NCI-H2171 treated with DMSO at 0.1 percent for 48 hours (cell line): ENCODE data around the gene PTCD2.
"Not testable (repeated sequence)": the region's sequence is repeated elsewhere in the genome, so short reads cannot be mapped to it uniquely, and the experiment has no call there.

Experiments used
- DNase-seq: peaks from one replicate; lab custom pipeline; 2025; lab: John Stamatoyannopoulos, UW

The PTCD2 gene

DNA sequence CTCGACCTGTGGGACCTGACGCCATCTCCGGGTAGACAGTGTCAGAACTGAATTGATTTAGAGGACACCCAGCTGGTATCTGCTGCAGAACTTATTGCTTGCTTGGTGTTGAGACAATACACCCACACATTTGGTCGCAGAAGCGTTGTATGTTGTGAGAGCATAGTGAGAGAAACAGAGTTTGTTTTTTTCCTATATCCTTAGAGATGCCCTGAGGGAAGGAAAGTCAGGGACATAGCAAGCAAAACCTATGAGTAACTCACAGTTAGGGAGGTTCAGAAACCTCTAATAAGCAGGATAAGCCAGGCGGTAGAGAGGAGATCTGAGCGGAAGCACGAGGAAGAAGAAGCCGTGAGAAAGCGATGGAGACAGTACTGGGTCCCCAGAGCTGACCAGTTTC is 59.8 kb downstream of the PTCD2 start:
- DNase-seq: no peak

DNA sequence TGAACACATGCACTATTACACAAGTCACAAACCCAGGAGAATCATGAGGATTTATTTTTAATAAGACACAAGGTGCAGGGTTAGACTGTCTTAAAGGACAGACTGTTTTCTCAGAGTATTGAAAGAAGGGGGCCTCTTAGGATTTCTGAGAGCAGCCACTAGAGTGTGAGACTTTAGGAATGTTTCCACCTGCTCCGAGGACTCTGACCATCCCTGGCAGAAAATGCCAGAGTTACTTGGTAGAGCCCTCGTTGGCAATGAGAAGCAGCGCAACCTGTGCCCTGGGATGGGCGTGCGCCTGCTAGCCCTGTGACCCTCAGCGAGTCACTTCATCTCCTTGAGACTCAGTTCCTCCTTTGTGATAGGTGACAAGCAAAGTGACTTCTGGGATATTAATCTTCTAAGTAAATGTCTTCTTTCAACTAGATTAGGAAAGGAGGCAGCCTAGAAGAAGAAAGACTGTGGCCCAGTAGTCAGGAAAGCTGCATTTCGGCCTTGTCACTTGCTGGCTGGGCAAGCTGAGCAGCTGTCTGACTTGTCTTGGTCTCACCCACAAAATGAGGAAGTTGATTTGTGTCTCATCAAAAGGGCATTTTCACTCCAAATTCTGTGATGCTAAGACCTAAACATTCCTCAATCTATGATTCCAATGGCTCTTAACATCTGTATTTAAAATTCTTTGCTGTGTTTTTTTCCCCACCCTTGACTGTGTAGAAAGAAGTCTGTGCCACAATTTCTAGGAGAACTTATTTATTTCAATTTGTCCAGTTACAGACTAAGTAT is 60.5 kb downstream of the PTCD2 start:
- DNase-seq: no peak

DNA sequence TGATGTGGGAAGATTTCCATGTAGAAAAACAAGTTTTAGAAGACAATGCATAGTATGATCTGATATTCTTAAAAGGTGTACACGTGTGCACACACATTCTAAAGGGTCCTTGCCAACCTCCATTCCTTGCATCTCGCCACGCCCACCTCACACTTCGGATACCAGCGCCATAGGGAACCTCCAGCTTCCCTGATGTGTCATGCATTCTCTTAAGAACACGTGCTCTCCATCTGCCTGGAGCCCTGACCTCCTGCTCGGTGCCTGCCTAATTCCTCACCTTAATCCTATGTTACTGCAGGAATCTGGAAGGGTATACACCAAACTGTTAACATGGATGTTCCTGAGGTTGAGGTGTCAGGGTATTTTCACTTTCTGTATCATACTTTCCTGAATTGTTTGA is 63.1 kb downstream of the PTCD2 start:
- DNase-seq: no peak

DNA sequence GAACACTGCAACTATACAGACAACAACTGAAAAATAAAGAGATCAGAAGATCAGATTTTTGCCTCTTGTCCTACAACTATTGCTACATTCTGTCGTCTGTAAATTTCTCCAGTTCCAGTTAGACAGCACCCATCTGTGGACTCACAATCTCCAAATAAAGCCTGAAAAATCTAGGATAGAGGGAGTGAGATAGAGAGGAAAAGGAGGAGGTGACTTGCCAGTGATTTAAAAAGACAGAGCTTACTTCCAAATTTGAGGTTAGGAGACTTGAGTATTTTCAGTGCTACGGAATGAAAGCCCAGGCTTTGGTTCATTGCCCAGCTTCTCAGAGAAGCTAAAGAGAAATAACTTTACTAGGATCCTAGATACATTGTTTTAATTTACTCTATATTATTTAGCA is 63.6 kb downstream of the PTCD2 start:
- no peak for DNase-seq

DNA sequence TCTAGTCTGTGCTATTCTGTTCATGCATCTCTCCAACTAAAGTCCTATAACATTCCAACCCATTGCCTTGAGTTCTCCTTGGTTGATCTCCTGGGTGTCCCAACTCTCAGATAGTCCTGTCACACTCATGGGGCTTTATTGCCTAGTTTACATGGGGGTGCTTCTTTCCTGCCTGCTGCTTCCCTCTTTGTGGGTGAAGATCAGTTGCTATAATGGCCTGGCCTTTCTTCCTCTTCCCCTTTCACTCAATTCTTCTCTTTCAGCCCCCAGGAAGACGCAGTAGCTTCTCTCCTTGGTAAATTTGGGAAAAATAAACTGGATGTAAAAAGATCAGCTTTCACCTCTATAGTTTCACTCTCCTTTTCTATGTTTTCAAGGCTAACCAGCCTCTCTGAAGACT is 66.5 kb downstream of the PTCD2 start:
- DNase-seq: no peak

DNA sequence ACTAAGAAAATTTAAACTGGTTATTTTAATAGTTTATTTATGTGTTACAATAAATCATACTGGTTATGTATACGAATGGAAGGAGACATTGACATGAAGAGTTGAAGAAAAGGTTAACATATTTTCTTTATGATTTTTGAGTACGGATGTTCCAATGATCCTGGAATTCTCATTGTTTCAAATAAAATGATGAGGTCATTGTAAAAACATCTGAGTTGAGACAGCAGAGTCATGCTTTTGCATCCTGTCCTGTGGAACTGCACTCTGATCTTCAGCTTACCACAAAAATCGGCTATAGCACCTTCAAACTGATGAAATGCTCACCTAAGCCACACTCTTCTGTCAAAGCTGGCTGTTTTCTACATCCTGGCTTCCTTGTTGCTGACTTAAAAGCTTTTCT is 67.8 kb downstream of the PTCD2 start:
- no peak for DNase-seq

DNA sequence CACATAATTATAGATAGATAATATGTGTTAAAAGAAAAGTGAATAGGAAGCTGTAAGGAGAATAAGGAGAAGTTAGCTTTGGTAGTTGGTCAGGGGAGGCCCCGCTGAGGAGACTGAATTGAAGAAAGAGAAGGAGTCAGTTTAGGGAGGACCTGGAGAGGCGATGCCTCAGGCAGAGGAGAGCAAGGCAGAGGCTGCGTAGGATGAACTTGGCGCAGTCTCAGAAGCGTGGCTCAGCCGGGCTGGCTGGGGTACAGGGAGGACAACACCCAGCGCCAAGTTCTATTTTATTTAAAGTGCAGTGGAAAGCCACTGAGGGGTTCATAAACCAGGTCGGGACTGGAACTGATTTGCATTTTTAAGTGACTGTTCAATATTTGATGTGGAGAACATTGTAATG is 68.5 kb downstream of the PTCD2 start:
- no peak for DNase-seq

DNA sequence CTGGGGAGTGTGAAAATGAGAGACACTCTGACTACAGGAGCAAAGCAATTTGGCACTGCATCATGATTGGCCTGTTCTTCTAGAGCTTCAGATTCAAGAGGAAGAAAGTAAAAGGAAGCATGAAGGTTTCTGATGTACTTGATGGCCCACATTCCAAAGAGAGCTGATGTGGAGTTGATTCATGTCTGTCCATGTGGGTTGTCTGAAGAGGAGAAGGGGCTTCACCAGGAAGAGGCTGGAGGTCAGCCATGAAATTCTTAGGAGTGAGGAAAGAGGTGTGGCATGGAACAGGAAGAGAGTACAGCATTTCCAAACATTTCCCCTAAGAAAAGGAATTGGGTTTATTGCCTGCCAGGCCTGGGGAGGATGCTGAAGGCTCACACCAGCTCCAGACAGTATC is 70.7 kb downstream of the PTCD2 start:
- DNase-seq: no peak

DNA sequence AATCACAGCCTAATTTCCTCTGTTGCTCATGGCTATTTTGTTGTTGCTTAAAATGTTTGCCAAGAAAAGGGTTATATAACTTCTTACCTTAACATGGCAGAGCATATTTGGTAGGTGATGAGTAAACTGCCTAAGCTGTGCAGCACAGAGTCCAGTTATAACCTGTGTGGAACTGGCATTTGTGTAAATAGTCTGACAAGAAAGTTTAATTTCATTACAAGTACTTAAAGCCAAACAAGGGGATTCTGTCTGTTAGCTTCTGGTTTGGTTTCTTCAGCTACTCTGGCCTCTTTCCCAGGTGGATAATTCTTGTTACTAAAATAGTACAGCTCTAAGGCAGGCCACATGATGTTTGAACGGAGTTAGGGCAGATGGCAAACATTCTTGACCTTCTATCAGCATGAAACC is 72.2 kb downstream of the PTCD2 start:
- no peak for DNase-seq

DNA sequence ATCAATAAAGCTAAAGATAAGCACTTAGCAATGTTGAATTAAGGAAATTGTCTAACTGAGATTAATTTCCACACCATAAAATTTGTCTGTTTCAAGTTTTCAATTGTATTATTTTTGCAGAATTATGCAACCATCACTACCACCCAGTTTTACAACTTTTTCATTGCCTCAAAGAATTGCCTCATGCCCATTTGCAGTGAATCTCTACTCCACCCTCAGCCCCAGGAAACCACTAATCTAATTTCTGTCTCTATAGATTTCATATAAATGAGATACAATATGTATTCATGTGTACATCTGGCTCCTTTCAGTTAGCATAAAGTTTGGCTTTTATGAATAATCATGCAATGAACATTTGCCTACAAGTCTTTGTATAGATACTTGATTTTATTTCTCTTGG is 72.9 kb downstream of the PTCD2 start:
- no peak for DNase-seq

DNA sequence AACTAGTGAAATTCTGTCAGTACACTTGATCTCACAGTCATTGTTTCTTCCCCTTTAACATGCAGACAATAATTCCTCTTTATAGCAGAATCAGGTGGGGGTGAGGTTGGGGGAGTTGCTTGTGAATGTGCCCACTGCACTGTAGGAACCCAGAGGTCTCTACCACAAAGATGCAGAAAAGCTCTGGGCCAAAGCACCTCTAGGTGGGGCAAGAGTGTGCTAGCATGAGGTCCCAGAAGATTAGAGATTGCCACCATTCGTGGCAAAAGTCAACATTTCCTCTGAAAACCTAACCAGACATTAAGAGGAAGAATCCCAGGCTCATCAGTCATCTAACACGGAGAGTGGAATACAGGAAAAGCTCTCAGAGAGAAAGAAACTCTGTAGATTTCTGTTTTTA is 74.5 kb downstream of the PTCD2 start:
- no peak for DNase-seq

DNA sequence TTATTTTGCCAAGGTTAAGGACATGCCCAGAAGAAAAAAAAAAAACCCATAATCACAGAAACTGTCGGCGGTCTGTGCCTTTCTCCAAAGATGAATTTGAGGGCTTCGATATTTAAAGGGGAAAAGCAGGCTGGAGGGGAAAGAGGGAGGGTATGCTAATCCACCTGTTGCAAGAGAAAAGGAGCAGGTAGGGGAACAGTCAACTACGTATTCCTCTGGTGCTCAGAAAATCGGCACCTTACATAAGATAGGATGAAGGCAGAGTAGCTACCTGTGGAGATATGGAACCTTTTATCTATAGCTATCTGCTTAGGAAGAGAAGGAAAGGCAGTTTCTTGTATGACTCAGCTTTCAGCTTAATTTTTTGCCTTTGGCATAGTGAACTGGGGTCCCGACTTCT is 77.7 kb downstream of the PTCD2 start:
- DNase-seq: no peak

DNA sequence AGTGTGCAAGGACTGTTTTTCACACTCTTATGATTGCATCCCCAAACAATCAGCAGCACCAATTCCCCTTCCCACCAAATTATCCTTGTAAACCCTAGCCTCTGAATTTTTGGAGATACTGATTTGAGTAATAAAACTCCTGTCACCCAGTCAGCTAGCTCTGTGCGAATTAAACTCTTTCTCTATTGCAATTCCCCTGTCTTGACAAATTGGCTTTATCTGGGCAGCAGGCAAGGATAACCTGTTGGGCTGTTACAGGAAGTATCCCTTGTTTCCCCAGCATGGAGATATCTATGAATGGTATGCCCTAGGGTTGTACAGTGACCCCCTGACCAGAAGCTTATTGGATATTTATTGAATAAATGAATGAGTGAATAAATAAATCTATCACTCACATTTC is 80.8 kb downstream of the PTCD2 start:
- DNase-seq: no peak

DNA sequence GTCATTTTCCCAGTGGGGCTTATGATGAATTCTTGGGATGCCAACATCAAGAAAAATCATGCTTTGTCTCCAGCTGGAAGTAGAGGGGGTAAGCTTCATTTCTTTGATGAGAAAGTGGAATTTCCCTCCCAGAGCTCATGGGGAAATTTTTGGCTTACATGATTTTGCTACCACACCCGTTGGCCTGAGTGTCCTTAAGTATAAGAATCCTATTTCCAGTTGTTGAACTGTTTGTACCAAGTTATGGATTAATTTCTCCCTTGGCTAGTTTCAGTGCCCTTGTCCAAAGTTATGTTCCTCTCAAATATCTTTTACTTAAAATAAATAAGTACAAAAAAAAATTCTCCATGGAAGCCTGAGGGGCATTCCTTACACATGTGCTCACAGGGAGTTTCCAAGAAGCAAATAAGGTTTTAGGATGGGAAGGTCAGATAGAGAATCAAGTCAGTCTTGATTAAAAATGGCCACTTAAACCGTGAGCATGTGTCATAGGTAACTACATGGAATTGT is 82.3 kb downstream of the PTCD2 start:
- DNase-seq: no peak

DNA sequence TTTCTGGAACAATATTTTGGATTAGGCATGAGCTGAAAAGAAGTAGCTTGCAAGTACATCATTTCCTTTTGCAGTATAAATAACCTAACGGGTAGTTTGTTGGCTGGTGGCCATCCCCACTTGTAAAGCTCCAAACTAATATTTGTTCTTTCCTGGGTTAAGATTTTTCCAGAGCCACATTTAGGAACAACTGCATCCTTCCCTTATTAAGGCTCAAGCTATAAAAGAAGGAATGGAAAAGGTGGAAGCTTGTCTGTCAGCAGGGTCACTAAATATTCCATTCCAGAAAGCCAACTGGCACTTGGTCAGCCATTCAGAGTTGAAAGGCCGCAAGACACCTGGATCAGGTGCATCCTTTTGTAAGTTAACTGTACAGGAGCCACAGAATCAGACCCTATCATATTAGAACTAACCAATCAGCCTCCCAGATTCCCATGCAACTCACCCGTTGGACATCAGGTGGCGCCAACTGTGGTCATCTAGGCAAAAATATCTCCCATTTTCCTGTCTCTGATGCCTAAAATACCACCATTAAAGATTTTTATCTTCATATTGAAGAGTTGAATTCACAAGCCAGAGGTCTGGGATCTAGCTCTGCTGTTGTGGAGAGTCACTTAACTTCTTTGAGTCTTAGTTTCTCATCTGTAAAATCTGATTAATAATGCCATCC is 82.9 kb downstream of the PTCD2 start:
- no peak for DNase-seq

DNA sequence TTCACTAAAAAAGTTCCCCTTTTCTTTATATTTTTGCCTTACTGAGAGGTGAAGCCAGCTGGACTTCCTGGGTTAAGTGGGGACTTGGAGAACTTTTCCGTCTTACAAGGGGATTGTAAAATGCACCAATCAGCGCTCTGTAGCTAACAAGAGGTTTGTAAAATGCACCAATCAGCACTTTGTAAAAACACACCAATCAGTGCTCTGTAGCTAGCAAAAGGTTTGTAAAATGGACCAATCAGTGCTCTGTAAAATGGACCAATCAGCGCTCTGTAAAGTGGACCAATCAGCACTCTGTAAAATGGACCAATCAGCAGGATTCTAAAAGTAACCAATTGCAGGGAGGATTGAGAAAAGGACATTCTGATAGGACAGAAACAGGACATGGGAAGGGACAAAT is 84.6 kb downstream of the PTCD2 start:
- DNase-seq: not testable (repeated sequence)

DNA sequence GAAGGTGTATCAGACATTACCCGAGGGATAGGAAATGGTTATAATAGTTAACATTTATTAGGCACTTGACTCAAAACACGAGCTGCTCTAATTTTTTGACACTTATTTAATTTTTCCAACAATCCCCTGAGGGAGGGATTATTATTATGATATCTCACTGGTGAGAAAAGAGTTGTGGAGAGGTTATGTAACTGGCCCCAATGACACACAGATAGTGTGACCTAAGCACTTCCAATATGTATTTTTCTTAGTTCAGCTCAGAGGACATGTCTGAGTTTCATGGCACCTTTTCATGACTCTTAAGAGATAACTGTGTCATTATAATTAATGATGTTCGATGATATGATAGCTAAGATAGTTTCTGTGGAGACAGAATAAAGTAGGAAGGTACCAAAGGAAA is 86.9 kb downstream of the PTCD2 start:
- DNase-seq: no peak

DNA sequence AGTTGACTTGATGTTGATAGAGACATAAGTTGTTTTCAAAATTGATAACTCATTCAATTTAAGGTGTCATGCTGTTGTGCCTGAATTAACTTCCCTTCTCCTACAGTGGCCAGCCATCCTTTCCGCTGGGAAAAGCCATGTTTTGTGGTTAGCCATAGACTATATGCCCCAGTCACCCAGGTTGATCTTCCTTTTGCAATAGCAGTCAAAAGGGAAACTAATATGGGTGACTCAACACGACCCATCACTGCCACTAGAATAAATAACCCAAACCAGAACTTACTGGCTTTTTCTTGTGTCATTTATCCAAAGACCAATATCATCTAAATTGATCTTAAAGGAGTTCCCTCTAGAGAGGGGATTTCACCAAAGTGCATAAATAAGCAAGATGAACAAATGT is 87.4 kb downstream of the PTCD2 start:
- DNase-seq: no peak

DNA sequence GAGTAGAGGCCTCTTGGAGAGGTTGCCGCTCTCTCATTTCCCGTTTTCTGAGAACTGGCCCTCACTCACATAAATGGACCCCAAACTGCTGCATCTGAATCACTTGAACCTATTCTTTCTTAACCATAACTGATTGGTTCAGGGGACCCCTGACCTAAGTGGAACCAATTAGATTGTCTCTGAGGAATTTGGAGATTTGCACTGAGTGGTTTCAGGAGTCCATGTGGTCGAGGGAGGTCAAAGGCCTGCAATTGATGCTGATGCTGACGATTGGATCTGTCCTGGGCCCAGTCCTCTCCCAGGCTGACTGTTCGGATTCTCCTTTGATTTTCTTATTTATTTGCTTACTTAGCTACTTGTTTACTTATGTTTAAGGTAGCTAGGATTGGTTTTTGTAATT is 88.0 kb downstream of the PTCD2 start:
- DNase-seq: no peak

DNA sequence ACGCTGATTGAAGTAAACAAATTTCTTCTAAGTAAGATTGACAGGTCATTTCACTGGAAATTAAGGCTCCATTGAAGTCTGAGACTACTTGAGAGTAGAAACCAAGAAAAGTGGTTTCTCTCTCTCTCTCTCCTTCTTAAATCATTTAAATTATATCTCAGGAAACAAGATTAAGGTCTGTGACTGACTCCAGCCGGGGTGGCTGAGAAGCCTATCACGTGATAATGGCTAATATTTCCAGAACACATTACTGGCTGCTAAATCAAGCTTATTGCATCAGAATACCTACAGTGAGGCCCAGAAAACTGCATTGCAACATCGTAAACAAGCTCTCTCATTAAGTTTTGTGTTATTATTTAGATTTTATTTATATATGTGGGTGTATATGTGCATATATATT is 88.4 kb downstream of the PTCD2 start:
- DNase-seq: no peak

DNA sequence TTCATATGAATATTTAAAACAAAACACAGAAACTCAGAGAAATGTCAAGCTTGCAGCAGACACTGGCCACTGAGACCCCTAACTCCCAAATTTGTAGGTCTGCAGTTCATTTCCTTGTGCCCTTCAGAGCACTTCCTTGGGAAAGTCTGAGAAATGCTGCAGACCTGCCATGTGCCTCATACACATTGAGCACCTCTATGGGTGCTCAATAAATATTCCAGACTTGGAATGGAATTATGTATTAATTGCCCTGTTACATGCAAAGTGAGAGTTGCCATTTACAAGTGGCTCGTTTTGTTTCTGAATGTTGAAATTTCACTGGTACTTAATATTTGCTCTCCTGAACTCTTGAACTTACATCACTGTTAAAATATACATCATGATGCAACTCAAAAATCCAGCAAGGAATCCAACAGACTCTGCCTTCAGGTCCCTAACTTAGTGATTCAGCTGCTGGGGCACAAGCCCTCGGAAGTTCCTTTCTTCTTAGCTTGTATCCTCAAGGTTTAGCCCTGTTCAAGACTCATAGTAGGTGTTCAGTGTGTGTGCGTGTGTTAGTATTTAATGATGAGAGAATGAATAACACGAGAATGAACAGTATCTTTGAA is 90.6 kb downstream of the PTCD2 start:
- DNase-seq: no peak

DNA sequence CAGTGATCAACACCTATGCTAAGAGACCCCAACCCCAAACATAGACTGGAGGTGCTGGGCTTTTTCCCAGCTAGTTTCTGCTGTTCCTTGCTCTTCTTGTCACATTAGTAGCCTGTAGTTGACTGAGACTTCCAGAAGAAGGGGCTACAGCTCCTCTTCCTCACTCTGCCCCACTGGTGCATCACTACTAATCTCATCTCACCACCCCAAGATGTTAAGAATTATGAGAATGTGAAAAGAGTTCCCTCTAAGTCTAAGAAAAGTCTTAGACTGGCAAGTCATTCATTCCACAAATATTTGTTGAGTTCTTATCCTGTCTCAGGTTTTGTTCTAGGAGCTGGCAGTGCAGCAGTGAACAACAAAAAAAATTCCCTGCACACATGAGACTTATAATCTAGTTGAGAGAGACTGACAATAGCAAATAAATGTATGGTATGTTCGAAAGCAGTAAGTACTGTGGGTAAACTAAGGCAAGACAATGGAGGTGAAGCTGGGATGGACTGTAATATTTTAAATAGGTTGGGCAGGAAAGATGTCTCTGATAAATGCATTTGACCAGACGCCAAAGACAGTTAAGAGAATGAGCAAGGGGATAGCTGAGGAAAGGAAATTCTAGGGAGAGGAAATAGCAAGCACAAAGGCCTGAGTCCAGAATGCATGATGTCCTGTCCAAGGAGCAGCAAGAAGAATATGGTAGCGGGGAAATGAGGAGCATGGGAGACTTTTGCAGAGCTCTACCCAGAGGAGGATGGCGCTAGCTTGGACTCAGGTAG is 92.3 kb downstream of the PTCD2 start:
- no peak for DNase-seq
